ENCODE data around the gene PPFIA4.

Gene PPFIA4

DNA sequence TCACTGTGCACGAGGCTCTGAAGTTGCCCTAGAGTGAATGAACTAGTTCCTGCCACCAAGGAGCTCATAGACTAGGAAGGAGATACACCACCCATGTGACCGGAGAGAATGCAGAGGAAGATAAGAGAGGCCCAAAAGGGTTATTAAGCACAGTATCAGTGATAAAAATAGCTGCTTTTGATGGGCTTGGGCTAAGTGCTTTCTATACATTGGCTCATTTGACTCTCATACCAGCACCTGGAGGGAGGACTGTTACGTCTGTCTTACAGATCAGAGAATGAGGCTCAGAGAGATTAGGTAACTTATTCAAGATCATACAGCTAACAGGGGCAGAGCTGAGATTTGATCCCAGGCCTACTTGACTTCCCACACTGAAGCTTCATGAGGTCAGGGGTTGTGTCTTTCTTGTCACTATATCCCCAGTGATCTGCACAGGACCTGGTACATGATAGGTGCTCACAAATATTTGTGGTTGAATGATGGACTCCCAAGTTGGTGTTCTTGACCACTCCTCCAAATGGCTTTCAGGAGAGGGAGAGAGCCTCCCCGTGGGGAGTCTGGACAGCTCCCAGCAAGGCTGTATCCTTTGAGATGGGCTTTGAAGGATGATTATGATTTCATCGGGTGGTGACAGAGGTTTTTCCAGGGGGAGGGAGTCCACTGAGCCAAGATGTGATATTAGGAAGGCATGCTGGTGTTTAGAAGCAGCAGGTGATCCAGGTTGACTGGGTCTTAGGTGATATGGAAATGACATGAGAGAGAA lies 14.4 kb downstream of the PPFIA4 start:
- DNase-seq (ENCODE audit: low spot score), result no peak

DNA sequence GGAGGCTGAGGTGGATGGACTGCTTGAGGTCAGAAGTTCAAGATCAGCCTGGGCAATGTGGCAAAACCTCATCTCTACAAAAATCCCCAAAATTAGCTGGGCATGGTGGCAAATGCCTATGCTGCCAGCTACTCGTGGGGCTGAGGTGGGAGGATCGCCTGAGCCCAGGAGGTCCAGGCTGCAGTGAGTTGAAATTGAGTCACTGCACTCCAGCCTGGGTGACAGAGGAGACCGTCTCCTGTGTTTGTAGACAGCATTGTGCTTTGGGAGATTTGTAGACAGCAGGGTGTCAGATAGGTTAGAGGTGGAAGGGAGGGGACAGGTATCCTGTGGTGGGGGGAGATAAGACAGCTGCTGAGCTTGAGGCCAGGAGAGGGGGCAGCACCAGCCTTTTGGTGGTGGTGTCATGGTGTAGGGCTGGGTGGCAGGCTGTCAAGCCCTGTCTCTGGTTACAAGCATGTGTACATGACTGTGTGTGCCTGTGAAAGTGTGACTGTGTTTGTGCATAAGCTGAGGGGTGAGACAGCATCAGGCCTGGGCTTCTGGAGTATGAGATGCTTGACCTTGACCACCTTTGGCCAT lies 15.2 kb downstream of the PPFIA4 start:
- no peak for DNase-seq (ENCODE audit: low spot score)

DNA sequence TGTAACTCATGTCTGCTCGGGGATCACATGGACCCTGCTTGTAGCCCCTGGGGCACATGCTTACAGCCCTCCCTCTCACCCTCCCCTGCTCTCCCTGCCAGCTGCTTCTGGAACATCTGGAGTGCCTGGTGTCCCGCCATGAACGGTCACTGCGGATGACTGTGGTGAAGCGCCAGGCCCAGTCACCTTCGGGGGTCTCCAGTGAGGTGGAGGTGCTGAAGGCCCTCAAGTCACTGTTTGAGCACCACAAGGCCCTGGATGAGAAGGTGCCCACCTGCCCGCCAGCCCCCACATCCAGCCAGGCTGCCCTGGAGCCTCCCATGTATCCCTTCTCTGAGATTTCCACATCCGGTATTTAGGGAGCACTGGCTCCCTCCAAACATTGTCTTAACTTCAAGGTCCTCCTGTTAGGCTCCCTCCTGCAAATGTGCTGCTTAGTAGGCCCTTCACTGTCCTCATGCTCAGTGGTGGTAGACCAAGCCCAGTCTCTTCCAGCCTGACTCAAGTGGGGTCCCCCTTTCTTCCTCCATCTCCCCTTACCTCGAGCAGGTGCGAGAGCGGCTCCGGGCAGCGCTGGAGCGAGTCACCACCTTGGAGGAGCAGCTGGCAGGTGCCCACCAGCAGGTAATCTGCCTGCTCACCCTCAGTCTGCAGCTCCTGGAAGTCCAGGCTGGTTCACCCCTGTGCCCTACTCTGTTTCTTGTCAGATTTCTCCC lies 17.7 kb downstream of the PPFIA4 start:
- no peak for DNase-seq (ENCODE audit: low spot score)

DNA sequence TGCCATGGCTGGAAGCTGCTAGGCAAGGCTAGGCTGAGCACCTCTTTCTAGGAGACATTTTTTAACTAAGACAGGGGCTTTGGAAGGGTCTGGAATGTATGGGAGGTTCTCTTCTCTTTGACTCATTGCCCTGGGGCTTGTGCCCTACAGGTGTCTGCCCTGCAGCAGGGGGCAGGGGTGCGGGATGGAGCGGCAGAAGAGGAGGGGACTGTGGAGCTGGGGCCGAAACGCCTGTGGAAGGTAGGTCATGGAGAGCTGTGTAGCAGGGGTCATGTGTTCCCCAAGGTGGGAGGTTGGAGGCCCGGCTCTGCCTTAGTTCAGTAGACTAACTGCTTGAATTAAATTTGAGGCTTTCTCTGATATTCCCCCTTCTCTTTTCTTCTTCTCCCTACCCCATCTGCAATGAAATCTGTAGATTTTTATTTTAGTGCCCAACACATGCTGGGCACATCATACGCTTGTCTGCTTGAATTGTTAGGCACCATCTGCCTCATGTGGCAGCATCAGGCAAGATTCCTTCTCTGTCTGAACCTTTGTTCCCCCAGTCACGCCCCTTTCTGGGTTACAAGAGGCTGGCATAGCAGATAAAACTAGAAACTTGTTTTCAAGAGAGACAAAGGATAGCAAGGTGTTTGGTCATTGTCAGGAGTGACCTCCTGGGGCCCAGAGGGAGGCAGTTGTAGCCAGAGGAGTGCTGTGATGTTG lies 18.4 kb downstream of the PPFIA4 start:
- DNase-seq (ENCODE audit: low spot score), result no peak

DNA sequence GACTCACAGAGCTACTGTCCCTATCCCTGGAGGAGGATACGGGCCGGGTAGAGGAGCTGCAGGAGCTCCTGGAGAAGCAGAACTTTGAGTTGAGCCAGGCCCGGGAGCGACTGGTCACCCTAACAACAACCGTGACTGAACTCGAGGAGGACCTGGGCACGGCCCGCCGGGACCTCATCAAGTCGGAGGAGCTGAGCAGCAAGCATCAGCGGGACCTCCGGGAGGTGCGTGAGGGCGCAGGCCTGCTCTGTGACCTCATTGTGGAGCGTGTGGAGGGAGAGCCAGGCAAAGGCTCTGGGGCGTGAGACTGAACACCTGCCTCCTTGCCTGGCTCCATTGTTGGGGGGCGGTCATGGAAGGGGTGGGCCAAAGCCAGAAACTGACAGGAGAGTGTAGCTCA lies 19.0 kb downstream of the PPFIA4 start:
- no peak for DNase-seq (ENCODE audit: low spot score)

DNA sequence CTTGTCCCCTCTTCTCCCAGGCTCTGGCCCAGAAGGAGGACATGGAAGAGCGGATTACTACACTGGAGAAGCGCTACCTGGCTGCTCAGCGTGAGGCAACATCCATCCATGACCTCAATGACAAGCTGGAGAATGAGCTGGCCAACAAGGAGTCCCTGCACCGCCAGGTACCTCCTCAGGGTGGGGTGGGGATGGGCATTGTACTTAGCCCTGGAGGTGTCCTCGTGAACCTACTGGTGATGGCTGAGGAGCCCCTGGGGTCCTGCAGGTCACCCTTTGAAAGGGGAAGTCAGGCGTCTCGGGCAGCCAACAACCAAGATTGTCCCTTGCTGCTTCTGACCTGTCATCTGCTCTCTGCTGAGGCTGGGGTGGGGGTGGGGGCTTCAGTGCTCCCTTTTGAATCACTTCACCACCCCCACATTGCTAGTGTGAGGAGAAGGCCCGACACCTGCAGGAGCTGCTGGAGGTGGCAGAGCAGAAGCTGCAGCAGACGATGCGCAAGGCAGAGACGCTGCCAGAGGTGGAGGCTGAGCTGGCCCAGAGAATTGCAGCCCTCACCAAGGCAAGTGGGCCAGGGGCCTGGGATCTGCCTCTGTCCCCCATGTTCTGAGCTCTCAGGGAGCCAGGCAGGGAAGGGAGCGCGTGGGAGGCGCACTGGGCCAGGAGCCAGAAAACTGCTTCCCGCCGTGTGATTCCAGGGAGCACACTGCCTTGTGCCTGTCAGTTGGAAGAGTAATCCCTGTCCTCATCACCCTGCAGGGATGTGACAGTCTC lies 19.7 kb downstream of the PPFIA4 start:
- DNase-seq (ENCODE audit: low spot score), result no peak

DNA sequence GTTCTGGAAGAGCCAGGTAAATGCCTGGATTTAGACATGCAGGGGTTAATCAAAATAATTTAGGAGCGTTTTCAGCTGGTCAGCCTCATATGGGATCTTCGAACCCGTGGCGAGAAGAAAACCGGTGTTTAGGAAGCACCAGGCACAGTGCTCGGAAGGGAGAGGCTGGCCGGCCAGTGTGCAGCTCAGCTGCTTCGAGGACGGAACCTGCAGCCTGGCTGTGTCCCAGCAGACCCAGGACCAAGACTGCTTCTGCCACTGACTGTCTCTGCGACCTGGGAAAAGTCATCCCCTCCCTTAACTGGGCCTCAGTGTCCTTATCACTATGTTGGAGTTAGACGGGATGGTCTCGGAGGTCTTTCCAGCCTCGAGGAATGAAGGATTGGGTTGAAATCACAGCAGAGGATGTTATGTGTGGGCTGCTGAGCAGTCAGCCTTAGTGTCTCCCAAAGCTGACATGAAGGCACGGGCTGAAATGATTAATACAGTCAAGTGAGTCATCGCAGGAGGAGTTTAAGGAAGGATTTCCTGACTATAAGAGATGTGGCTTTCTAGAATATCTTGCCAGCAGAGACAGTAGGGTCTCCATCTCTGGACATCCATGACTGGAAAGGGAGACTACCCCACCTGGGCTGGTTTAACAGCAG lies 20.8 kb downstream of the PPFIA4 start:
- DNase-seq (ENCODE audit: low spot score), result peak; percentile 90

DNA sequence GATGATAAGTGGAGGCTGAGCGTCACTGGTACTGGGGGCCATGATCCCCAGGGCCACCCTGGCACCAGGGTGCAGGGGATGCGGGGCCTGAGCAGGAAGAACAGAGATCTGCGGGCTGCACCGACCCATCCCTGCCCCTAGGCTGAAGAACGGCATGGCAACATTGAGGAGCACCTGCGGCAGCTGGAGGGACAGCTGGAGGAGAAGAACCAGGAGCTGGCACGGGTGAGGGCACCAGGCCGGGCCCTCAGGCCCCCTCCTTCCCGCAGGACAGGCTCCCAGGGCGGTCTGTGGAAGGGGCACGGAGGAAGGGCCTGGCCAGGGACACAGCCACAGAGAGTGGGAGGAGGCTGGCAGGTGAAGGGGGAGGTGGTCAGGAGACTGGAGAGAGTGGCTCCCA lies 21.8 kb downstream of the PPFIA4 start:
- DNase-seq (ENCODE audit: low spot score), result no peak

DNA sequence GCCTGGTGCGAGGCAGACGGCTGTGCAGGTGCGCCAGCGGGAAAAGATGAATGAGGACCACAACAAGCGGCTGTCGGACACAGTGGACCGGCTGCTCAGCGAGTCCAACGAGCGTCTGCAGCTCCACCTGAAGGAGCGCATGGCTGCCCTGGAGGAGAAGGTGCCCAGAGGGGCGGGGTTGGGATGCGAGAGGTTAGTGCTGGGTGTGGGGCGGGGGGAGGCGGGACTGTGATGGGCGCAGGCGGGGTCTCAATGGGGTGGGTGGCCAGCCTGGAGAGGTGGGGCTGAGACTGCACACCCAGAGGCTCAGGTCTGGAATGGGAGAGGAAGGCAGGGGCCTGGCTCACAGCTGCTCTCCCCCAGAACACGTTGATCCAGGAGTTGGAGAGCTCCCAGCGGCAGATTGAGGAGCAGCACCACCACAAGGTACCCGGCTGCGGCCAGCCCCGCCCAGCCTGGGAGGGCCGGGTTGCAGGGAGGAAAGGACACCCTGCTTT lies 22.3 kb downstream of the PPFIA4 start:
- DNase-seq (ENCODE audit: low spot score), result no peak

DNA sequence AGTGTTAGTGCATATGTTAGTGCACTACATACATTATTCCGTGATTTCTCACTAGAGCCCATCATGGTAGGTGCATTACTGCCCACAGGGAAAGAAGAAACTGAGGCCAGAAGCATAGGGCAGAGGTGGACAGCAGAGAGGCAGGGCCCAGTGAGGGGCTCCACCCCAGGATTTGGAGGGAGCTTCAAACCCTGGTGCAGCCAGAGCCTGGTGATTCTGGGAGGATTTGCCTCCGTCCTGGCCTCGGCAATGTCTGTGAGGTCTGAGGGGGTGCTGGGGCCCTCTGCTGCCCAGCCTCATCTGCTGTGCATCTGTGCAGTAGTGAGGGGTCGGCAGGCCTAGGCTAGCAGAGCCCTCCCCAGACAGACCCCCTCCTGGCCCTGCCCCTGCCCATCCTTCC lies 22.8 kb downstream of the PPFIA4 start:
- no peak for DNase-seq (ENCODE audit: low spot score)

DNA sequence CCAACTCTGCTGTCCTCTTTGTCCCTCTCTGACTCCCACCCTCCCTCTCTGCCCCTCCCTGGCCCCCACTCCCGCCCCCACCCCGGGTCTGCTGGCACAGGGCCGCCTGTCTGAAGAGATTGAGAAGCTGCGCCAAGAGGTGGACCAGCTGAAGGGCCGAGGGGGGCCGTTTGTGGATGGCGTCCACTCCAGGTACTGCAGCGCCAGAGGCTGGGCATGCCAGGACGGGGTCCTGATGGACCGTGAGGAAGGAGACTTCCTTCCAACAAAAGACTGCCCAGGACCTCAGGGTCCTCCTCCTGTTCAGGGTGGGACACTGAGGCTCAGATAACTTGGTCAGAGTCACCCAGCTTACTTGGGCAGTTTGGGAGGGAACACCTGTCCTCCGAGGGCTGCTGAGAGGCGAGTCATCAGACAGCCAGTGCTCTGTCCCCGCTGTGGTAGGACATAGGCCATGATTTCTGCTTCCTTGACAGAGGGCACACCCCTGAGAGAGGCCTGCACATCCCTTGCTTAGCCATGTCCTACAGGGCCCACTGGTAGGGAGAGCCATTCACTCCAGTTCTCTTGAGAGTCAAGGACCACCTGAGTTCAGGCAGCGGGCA lies 23.4 kb downstream of the PPFIA4 start:
- DNase-seq (ENCODE audit: low spot score), result no peak

DNA sequence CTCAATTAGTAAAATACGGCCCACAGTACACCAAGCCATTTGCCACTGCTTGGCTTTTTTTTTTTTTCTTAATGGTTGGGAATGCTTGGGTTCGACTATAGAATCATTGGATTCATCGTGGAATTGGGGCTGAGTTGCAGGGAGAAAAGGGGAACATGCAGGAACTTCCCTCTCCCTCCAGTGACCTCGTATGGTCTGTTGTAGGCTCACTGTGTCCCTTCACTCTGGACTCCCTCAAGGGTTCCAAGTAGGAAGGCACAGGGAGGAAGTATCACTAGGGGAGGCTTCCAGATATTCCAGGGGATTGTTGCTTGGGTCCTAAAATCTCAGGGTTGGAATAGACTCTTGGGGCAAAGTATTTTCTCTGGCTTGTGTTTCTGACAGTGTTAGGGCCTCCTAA lies 24.5 kb downstream of the PPFIA4 start:
- DNase-seq (ENCODE audit: low spot score), result no peak

DNA sequence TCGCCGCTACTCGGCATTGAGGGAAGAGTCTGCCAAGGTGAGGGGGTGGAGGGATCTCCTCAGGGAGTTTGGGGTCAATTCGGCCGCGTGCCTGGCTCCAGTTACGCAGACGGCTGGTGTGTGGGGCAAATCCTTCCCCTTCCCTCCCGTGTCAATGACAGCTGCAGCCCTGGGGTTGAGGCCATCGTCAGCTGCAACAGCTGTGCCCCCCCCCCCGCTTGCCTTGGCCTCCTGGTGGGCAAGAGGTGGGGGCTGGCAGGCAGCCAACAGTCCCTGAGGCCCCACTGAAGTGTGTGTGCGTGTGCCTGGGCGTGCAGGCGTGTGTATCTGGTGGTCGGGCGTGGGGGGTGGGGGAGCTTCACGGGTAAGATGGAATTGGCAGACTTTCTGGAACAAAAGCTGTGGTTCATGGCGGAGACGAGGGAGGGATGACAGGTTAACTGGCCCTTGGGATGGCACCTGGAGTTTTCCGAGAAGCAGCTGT lies 25.6 kb downstream of the PPFIA4 start:
- no peak for DNase-seq (ENCODE audit: low spot score)

DNA sequence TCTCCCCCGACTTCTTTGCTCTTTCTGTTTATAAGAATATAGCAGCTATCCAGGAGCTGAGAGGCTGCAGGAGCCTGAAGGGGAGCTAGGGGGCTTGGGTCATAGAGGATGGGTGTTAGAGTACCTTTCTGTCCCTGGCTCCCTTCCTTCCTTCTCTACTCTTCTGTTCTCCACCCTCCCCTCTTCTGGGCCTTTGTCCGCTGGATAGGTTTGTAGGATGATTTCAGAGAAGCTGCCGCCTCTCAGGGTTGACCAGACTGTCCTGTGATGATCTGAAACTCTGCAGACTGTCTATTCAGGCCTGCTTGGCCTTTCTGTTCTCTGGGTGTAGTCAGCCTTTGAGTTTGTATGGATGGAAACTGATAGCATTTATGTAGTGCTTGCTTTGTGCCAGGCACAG lies 26.3 kb downstream of the PPFIA4 start:
- DNase-seq (ENCODE audit: low spot score), result no peak

DNA sequence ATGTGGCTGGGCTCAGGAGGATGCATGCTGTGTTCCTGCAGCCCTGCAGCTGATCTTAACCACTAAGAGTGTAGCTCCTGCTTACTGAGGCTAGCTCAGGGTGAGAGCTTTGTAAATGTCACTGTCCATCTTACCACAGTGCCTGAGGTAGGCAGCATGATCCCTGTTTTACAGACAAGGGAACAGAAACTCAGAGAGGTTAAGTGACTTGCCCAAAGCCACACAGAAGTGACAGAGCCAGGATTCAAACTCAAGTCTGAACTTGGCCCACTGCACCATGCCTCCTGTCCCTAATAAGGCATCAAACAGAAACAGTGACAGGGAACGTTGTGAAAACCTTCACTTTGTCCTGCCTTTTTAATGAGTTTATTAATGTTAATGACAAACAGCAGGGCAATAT lies 27.9 kb downstream of the PPFIA4 start:
- no peak for DNase-seq (ENCODE audit: low spot score)

DNA sequence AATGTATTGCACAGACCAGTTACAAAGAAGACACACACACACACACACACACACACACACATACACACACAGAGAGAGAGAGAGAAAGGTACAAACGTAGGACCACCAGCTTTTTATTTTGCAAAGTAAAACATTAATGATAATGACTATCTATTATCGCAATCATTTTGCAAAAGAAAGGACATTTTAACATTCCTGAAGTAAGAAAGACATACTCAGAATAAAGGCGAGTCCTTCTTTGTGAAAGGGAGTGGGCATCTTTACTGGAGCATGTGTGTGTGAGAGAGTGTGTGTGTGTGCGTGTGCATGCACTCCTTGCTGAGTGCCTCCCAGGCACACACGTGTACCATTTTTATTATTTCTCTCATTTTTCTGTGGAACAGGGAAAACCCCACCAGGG lies 28.4 kb downstream of the PPFIA4 start:
- DNase-seq (ENCODE audit: low spot score), result no peak

DNA sequence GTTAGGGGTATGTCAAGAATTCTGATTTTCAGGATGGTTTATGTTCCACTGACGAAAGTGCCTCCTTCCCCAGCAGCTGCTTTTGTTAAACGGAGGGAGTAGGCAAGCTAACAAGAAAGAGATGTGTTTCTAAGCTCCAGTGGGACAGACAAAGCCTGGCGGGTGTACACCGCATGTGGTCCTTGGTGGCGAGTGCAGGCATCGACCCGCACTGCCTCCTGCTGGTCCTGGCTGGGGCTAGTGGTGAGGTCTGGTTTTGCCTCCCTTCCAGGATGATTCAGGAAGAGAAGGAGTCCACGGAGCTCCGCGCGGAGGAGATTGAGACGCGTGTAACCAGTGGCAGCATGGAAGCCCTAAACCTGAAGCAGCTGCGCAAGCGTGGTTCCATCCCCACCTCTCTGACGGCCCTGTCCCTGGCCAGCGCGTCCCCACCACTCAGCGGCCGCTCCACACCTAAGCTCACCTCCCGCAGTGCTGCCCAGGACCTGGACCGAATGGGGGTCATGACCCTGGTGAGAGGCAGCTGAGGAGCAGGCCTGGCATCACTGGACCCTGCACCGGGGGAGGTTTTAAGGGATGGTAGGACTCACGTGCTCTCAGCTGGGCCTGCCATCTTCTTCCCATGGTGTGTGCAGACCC lies 29.0 kb downstream of the PPFIA4 start:
- DNase-seq (ENCODE audit: low spot score), result no peak

DNA sequence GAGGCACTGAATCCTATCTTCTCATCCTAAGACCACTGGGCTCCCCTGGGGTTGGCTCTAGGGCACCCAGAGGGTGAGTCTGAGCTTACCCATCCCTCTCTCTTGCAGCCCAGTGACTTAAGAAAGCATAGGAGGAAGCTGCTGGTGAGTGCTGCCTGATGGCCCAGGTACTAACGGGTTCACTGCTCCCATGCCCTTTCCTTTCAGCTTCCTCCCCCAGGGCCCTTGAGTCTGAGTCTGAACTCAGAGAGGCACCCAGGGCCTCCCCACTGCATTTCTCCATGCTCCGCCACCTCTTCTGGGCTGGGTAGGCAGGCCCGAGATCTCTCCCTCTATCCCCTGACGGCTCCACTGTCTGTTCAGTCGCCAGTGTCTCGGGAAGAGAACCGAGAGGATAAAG lies 29.7 kb downstream of the PPFIA4 start:
- DNase-seq (ENCODE audit: low spot score), result no peak

DNA sequence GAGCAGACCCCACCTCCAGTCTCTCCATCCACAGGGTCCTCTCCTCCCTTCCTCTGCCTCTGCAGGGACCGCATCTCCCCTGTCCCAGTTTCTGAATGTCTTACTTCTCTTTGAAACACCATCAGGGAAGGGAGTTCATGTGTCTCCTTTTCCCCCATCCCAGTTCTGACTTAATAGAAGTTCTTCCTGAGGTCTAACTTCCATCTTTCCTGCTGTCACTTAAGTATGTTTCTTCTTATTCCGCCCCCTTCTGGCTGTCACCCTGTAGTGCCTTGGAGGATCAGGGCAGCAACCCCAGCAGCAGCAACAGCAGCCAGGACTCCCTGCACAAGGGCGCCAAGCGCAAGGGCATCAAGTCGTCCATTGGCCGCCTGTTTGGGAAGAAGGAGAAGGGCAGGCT lies 30.2 kb downstream of the PPFIA4 start:
- no peak for DNase-seq (ENCODE audit: low spot score)

Measured in GM03348 (cell line).